Psoas muscle (tissue), 8 donors: ENCODE measurements around the gene ACTRT2. TPM values are rescaled to one million over a fixed set of nuclear protein-coding genes. Genes with fewer than 3 reads are reported as not detected.
A peak's percentile ranks its signal among the peaks of the same experiment; 100 is the strongest.

Experiments
- ATAC-seq, 4 donors: fragments of 200-7000 bp; cut with Tn5 transposase; one replicate each; pipeline ENCODE4 v1.9.1; 2020; ENCODE audit warnings: moderate library complexity in 3 of 4, mild to moderate bottlenecking in 2 of 4
- DNase-seq, 2 donors: peaks; one replicate each; pipeline ENCODE4 v3.0.0-alpha.2; 2020
- H3K27ac ChIP-seq: fragments of 200-600 bp; one replicate; pipeline ENCODE4 v1.8.0; 2022
- H3K27me3 ChIP-seq, 3 donors: fragments of 200-600 bp in 1 of 3; one replicate each; pipeline versions ENCODE4 v1.6.1 to v1.8.0; 2013 to 2022; ENCODE audit warnings: low read length in 2 of 3, mild to moderate bottlenecking in 2 of 3, moderate library complexity in 1 of 3; ENCODE audit not compliant: insufficient read depth in 3 of 3
- H3K36me3 ChIP-seq, 2 donors: fragments of 200-600 bp in 1 of 2; one replicate each; pipeline versions ENCODE4 v1.6.1 to v1.8.0; 2013 to 2022; ENCODE audit warnings: low read depth in 1 of 2, mild to moderate bottlenecking in 1 of 2, moderate library complexity in 1 of 2; ENCODE audit not compliant: insufficient read depth in 1 of 2
- H3K4me1 ChIP-seq: fragments of 200-600 bp; one replicate; pipeline ENCODE4 v1.8.0; 2022
- H3K4me3 ChIP-seq: fragments of 200-600 bp; one replicate; pipeline ENCODE4 v1.8.0; 2022; ENCODE audit warnings: mild to moderate bottlenecking
- H3K9me3 ChIP-seq: fragments of 200-600 bp; one replicate; pipeline ENCODE4 v1.8.0; 2022
- CTCF ChIP-seq: fragments of 200-600 bp; IDR thresholded peaks from one replicate; pipeline ENCODE4 v1.8.0; 2022; ENCODE audit warnings: antibody characterized with exemption
- WGBS, 3 donors: extraction: QIAGEN DNeasy Blood & Tissue Kit; methylation state at CpG; one replicate each; pipeline versions ENCODE4 v1.1.6 to v1.1.7; 2013; 5-methylcytosine and 5-hydroxymethylcytosine counted together
- intact Hi-C, 2 donors: fragments of 100-400 bp; cut with DNase I; formaldehyde crosslinking; loops; one replicate each; pipeline versions ENCODE4 v1.11.0 to v1.14.2; 2022
- polyA plus RNA-seq, 3 donors: library from polyadenylated mRNA; stranded (reverse); fragments of 200-250 nt; gene quantifications; one replicate each; pipeline ENCODE4 v1.2.3, GENCODE V29; 2013
- total RNA-seq, 4 donors: library from RNA; stranded (reverse); fragmentation: NEBNext Ultra II Directional in 2 of 4; extraction: Animal tissue kit (Norgen Biotek cat#: 25700) in 2 of 4; gene quantifications; one replicate each; pipeline versions ENCODE4 v1.2.1 to v1.2.4, GENCODE V29; 2021 to 2023
- donor health status: healthy with polysubstance abuse.
- donor health status: DM: no; HTN: no; CAD: no; lungs with moderate emphysema.
- donor health status: Bipolar disorder and iron deficiency.
- donor health status: healthy.
- donor health status: DM: yes; HTN: yes; CAD: no.
- donor health status: DM: no; HTN: no; CAD: no.
- donor health status: DM: no; HTN: no; CAD: no.
- donor health status: DM: yes; HTN: yes; CAD: no.

Gene ACTRT2
- total and polyA plus RNA-seq, 7 donors, result not detected

DNA sequence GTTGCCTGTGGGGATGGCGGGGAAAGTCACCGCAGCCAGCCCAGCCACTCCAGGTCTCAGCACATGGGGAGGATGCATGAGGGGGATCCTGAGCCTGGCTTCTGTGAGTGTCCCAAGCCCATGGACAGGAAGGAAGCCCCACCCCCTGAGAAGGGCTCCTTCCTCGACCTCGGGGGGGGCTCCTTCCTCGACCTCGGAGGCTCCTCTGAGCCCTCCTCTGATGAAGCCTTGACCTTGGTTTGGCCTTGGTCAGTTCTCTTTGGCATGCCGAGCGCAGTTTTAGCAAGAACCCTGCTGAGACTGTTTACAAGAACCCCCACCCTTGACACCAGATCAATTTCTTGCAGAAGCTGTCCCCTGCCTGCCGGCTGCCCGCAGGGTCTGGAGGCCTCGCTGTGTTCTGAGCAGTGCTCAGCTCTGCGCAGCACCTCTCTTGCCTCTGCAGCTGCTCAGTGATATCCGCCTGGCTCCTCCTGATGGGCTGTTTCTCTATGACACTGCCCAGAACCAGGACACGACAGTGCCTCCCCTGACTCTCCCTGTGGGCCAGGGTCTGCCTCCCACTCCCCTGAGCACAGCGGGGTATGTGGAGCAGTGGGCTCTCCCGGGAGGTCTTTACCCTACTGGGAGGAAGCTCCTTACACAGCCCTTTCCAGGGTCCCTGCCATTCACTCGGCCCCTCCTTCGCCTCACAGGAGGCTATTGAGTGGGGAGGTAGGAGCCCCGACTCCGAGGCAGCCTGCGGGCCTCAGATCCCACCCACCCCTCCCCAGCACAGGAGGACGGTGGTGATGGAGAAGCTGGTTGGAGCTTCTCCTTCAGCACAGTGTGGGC lies 15.4 kb downstream of the ACTRT2 start:
- intact Hi-C loops, result no loop called here
- no peak for DNase-seq
- ATAC-seq, result no peak
- no peaks in the 10 kb centered on the region for H3K9me3 ChIP-seq
- H3K27me3 ChIP-seq, result peaks cover 0 to 50% (median 14%) of the 10 kb centered on the region in 3 donors
- no peaks in the 10 kb centered on the region for H3K4me1 ChIP-seq
- H3K36me3 ChIP-seq, result no peaks in the 10 kb centered on the region
- H3K4me3 ChIP-seq, result no peak overlapping the region
- H3K27ac ChIP-seq, result no peak overlapping the region
- TF ChIP-seq CTCF, result no peak
- 43 to 59% (median 47%) methylated on average over 22 of the region's 22 CpGs for WGBS, 3 donors

GRCh38 chr1:3037281-3038040 lies 16.2 kb downstream of the ACTRT2 start:
- Histone ChIP-seq H3K4me3 (no peak overlapping the region), H3K36me3 (no peaks in the 10 kb centered on the region), H3K27ac (no peak overlapping the region), H3K27me3 (peaks cover 0 to 44% (median 14%) of the 10 kb centered on the region in 3 donors), H3K9me3 (no peaks in the 10 kb centered on the region), H3K4me1 (no peaks in the 10 kb centered on the region)
- ATAC-seq (no peak), DNase-seq (peak in 1 of 2 donors; percentile 36)
- 64 to 73% (median 64%) methylated on average over 32 of the region's 32 CpGs for WGBS, 3 donors
- TF ChIP-seq CTCF, result no peak
- intact Hi-C loops, result no loop called here

DNA sequence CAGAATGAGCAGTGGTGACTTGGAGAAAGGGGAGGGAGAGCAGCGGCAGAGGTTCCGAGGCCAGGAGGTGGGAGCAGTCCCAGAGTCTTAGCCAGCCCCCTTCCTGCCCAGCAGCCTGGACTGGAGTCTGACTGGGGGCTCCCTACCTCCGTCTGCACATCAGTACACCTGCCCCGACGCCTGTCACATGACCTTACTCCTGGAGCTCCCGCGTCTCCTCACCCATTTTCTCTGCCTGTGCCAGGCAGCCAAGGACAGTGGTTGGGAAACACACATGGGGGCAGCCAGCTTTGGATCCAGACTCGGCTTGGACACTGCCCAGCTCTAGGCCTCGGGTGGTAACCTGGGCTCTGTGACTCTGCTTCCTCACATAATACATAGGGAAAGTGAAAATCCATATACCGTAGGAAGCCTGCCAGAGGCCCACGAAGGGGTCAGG lies 16.9 kb downstream of the ACTRT2 start:
- 28 to 31% (median 30%) methylated on average over 11 of the region's 11 CpGs for WGBS, 3 donors
- ATAC-seq, result no peak
- intact Hi-C loops, result no loop called here
- Histone ChIP-seq H3K27me3 (peaks cover 0 to 48% (median 14%) of the 10 kb centered on the region in 3 donors), H3K9me3 (no peaks in the 10 kb centered on the region), H3K4me1 (no peaks in the 10 kb centered on the region), H3K27ac (no peak overlapping the region), H3K36me3 (no peaks in the 10 kb centered on the region), H3K4me3 (no peak overlapping the region)
- TF ChIP-seq CTCF, result no peak
- peak in 1 of 2 donors; percentile 46 for DNase-seq

DNA sequence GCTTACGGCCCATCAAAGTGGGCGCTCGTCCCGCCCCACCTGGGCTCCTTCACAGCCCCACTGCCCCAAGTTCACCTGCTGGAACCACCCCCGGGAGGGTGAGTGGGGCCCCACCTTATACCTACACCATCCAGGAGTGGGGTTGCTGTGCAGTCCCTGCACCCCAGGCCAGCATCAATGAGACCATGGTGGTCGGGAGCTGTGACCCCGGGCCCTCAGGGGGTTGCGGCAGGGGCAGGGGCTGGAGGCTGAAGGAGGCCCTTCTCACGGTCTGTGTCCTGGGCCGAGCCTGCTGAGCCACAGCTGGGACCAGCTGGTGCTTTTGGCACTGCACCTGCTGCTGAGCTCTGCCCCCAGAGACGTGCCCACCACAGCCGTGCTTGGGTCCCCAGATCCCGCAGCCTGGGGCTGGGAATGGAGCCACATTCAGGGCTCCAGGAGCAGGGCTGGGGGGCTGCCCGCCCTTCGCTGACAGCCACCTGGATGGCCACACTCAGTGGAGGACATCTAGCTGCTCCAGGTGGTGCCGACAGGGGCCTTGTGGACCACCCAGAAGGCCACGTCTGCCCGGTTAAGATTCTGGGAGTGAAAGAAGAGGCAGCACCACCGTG lies 17.4 kb downstream of the ACTRT2 start:
- H3K4me3 ChIP-seq, result no peak overlapping the region
- no peaks in the 10 kb centered on the region for H3K4me1 ChIP-seq
- H3K27me3 ChIP-seq, result peaks cover 0 to 52% (median 14%) of the 10 kb centered on the region in 3 donors
- H3K27ac ChIP-seq, result no peak overlapping the region
- WGBS, 3 donors, result 38 to 51% (median 45%) methylated on average over 17 to 19 of the region's 19 CpGs
- no peak for TF ChIP-seq CTCF
- intact Hi-C loops, result no loop called here
- ATAC-seq (no peak), DNase-seq (no peak)
- H3K9me3 ChIP-seq, result no peaks in the 10 kb centered on the region
- H3K36me3 ChIP-seq, result no peaks in the 10 kb centered on the region
